Measurements from ENCODE around the gene GOLGA2. TPM values are rescaled to one million over a fixed set of nuclear protein-coding genes. Genes with fewer than 3 reads are reported as not detected.
A peak's percentile ranks its signal among the peaks of the same experiment; 100 is the strongest.

Gene GOLGA2
- total RNA-seq, 1 experiment from 2014 or later = 60.5 TPM

- H3K79me2 ChIP-seq (ENCODE audit: low read length) = peaks cover 41% of the 10 kb centered on the region
- CTCF ChIA-PET = no interaction called here
- no TSS peak for BruUV-seq (replicated peaks)
Measured at GRCh38 chr9:128274245-128274644, 1.6 kb downstream of the GOLGA2 start.

GRCh38 chr9:128271512-128271911 is 4.3 kb downstream of the GOLGA2 start:
- no peak for TF ChIP-seq EZH2phosphoT487 (IDR thresholded peaks at IDR 0.05; ENCODE audit: borderline replicate concordance, low read length)
- no peak for TF ChIP-seq CTCF (conservative IDR thresholded peaks at IDR 0.05; ENCODE audit: low read depth, low read length)
- TF ChIP-seq EZH2 (IDR thresholded peaks at IDR 0.05; ENCODE audit: low read length, unreplicated experiment) = no peak
- H3K36me3 ChIP-seq (ENCODE audit: low read depth, low read length) = no peaks in the 10 kb centered on the region; the same call in 1 of the 2 replicates
- ChIA-PET POLR2A (ENCODE audit: unreplicated experiment) (no interaction called here), CTCF (interaction anchor here (0.6 kb wide), 1 partner anchor 149 kb away, joined by 4 read pairs; the partner anchor contains the start of gene CERCAM)
- peaks cover 6% of the 10 kb centered on the region for H3F3A ChIP-seq (ENCODE audit: low read length, unreplicated experiment)
- no peak overlapping the region for H3K9ac ChIP-seq (ENCODE audit: low read length)
- H3K4me1 ChIP-seq (ENCODE audit: insufficient read depth, low read length) = peaks cover 24% of the 10 kb centered on the region
- no peak for ATAC-seq
- no peaks in the 10 kb centered on the region for H4K20me1 ChIP-seq (ENCODE audit: low read length)
- no peaks in the 10 kb centered on the region for H3K27me3 ChIP-seq (ENCODE audit: low read length)
- H3K9me3 ChIP-seq (ENCODE audit: low read length) = no peaks in the 10 kb centered on the region
- H3K9me2 ChIP-seq (replicated peaks; ENCODE audit: low read length) = no peaks in the 10 kb centered on the region
- H3K27ac ChIP-seq (ENCODE audit: low read length) = peak overlapping the region; percentile 51
- no peak overlapping the region for H2AFZ ChIP-seq (ENCODE audit: low read length)
- no peak overlapping the region for H3K4me3 ChIP-seq (ENCODE audit: low read length)
- BruUV-seq (replicated peaks) = no TSS peak
- peak overlapping the region; percentile 62 for H3K4me2 ChIP-seq (ENCODE audit: low read length)
- H3K79me2 ChIP-seq (ENCODE audit: low read length) = peaks cover 29% of the 10 kb centered on the region
- intact Hi-C loops (cut with micrococcal nuclease) = no loop called here
- peak; percentile 31 for DNase-seq

More at GRCh38 chr9:128274245-128274644, 1.6 kb downstream of the GOLGA2 start:
- H2AFZ ChIP-seq (ENCODE audit: low read length) = no peak overlapping the region
- no peaks in the 10 kb centered on the region for H3K27me3 ChIP-seq (ENCODE audit: low read length)
- H3K4me2 ChIP-seq (ENCODE audit: low read length) = peak overlapping the region; percentile 98
- H3F3A ChIP-seq (ENCODE audit: low read length, unreplicated experiment) = peaks cover 6% of the 10 kb centered on the region
- no peak overlapping the region for H3K27ac ChIP-seq (ENCODE audit: low read length)
- no peaks in the 10 kb centered on the region; the same call in 1 of the 2 replicates for H3K36me3 ChIP-seq (ENCODE audit: low read depth, low read length)
- H3K9ac ChIP-seq (ENCODE audit: low read length) = peak overlapping the region; percentile 98; the same call in 1 of the 2 replicates
- no peak for TF ChIP-seq CTCF (conservative IDR thresholded peaks at IDR 0.05; ENCODE audit: low read depth, low read length)
- TF ChIP-seq EZH2phosphoT487 (IDR thresholded peaks at IDR 0.05; ENCODE audit: borderline replicate concordance, low read length) = no peak
- no peak for TF ChIP-seq EZH2 (IDR thresholded peaks at IDR 0.05; ENCODE audit: low read length, unreplicated experiment)
- H3K9me3 ChIP-seq (ENCODE audit: low read length) = no peaks in the 10 kb centered on the region
- H3K4me1 ChIP-seq (ENCODE audit: insufficient read depth, low read length) = peaks cover 30% of the 10 kb centered on the region
- no peaks in the 10 kb centered on the region for H3K9me2 ChIP-seq (replicated peaks; ENCODE audit: low read length)
- ATAC-seq (no peak), DNase-seq (no peak)
- intact Hi-C loops (cut with micrococcal nuclease) = no loop called here
- POLR2A ChIA-PET (ENCODE audit: unreplicated experiment) = no interaction called here
- peak overlapping the region; percentile 99 for H3K4me3 ChIP-seq (ENCODE audit: low read length)
- H4K20me1 ChIP-seq (ENCODE audit: low read length) = no peaks in the 10 kb centered on the region

GRCh38 chr9:128271112-128271511 is 4.7 kb downstream of the GOLGA2 start:
- ATAC-seq (peak; percentile 58), DNase-seq (peak; percentile 88)
- H2AFZ ChIP-seq (ENCODE audit: low read length) = no peak overlapping the region
- no TSS peak for BruUV-seq (replicated peaks)
- ChIA-PET POLR2A (ENCODE audit: unreplicated experiment) (no interaction called here), CTCF (no interaction called here)
- peak overlapping the region; percentile 51 for H3K27ac ChIP-seq (ENCODE audit: low read length)
- peaks cover 6% of the 10 kb centered on the region for H3F3A ChIP-seq (ENCODE audit: low read length, unreplicated experiment)
- peaks cover 24% of the 10 kb centered on the region for H3K4me1 ChIP-seq (ENCODE audit: insufficient read depth, low read length)
- intact Hi-C loops (cut with micrococcal nuclease) = no loop called here
- H3K4me2 ChIP-seq (ENCODE audit: low read length) = peak overlapping the region; percentile 62
- H3K36me3 ChIP-seq (ENCODE audit: low read depth, low read length) = no peaks in the 10 kb centered on the region; the same call in 1 of the 2 replicates
- H3K9ac ChIP-seq (ENCODE audit: low read length) = no peak overlapping the region
- H3K9me3 ChIP-seq (ENCODE audit: low read length) = no peaks in the 10 kb centered on the region
- H4K20me1 ChIP-seq (ENCODE audit: low read length) = no peaks in the 10 kb centered on the region
- peaks cover 25% of the 10 kb centered on the region for H3K79me2 ChIP-seq (ENCODE audit: low read length)
- no peak overlapping the region for H3K4me3 ChIP-seq (ENCODE audit: low read length)
- TF ChIP-seq CTCF (conservative IDR thresholded peaks at IDR 0.05; ENCODE audit: low read depth, low read length) = no peak
- no peak for TF ChIP-seq EZH2phosphoT487 (IDR thresholded peaks at IDR 0.05; ENCODE audit: borderline replicate concordance, low read length)
- TF ChIP-seq EZH2 (IDR thresholded peaks at IDR 0.05; ENCODE audit: low read length, unreplicated experiment) = no peak
- H3K9me2 ChIP-seq (replicated peaks; ENCODE audit: low read length) = no peaks in the 10 kb centered on the region
- H3K27me3 ChIP-seq (ENCODE audit: low read length) = no peaks in the 10 kb centered on the region

Measured in PC-3 (cell line).